GM19463 (cell line): ENCODE results near the gene CATSPERD.

ENCODE experiments used
- ATAC-seq: cut with Tn5 transposase; IDR thresholded peaks from one replicate; pipeline ENCODE4 v1.9.1; 2021; ENCODE audit warnings: mild to moderate bottlenecking, moderate library complexity; ENCODE audit not compliant: unreplicated experiment

The CATSPERD gene

GRCh38 chr19:5719961-5720790 lies at the start of gene CATSPERD, which contains the start of gene LONP1:
CATSPERD (plus strand) TSS chr19:5720637; CDS start chr19:5720738, 101 bp downstream.
LONP1 (minus strand) TSS chr19:5720146; CDS start chr19:5720132, 14 bp downstream.
- ATAC-seq = peak; percentile 82

DNA sequence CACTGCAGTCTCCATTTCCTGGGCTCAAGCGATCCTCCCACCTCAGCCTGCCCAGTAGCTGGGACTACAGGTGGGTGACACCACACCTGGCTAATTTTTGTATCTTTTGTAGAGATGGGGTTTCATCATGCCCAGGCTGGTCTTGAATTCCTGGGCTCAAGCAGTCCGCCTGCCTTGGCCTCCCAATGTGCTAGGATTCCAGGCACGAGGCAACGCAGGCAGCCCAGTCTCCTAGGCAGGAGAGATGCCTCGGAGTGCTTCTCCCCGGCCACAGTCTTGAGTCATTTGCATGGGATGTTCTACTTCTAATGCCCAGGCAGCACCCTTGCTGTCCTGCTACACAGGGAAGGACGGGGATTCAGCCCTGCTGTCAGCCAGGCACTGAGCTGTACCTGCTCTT lies 48.8 kb upstream of the CATSPERD start:
- no peak for ATAC-seq

DNA sequence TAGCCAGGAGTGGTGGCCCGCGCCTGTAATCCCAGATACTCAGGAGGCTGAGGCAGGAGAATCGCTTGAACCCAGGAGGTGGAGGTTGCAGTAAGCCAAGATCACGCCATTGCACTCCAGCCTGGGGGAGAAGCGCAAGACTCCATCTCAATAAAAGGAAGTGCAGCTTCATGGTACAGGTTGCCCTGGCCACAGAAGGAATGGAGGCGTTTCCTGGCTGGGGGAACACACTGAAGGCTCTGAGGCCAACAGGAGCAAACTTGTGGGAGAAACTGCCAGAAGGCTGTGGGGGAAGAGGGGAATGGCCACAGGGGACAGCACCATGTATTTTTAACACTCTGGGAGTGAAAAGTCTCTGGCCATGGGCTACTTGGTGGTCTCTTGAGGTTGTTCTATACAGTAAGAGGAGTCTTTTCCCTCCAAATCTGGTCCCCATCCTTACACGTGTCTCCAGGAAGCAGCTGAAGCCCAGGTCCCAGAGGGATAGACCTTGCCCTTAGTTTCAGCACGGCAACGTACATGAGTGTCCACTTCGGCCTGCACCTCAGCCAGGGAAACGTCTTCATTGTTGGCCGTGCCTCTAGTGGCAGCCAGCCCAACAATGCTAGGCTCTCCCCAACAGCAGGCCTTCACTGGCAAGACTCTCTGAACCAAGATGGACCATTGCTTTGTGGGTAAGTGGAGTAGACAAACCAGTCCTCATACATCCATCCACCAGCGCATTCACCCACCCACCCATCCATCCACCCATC lies 47.6 kb upstream of the CATSPERD start:
- ATAC-seq = no peak

DNA sequence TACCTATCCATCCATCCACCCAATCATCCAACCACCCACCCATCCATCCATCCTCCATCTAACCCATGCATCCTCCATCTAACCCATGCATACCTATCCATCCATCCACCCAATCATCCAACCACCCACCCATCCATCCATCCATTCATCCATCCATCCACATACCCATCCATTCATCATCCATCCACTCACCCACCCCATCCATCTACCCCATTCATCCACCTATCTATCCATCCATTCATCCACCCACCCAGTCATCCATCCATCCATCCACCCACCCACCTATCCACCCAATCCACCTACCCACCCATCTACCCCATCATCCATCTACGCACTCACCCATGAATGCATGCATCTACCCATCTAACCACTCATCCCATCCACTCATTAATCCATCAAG lies 46.7 kb upstream of the CATSPERD start:
- no peak for ATAC-seq

GRCh38 chr19:5674714-5675113 lies 45.7 kb upstream of the CATSPERD start:
- no peak for ATAC-seq

DNA sequence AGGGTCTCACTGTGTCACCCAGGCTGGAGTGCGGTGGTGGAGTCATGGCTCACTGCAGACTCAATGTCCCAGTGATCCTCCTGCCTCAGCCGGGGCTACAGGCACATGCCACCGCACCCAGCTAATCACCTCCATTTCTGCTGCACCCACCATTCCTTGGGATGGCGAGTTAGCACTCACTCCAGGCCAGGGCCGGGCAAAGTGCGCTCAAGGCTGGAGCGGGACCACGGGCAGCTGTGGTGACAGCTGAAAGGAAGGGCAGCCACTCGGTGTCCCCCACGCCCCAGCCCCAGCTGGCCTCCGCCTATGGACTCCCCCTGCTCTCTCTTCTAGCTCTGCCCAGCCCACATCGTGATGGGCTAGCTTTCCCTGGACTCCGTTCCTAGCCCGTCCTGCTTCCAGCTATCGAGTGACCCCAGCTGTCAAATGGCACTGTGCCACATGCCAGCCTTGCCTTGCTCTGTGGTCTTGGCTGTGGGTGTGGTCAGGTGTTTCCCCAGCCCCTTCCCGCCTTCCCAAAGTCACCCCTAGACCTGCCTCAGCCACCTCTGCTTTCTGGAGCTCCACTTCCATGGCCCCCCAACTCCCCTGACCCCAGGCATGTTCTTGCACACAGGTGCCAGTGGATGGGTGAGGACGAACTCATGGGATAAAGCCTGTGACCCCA lies 44.2 kb upstream of the CATSPERD start:
- no peak for ATAC-seq

DNA sequence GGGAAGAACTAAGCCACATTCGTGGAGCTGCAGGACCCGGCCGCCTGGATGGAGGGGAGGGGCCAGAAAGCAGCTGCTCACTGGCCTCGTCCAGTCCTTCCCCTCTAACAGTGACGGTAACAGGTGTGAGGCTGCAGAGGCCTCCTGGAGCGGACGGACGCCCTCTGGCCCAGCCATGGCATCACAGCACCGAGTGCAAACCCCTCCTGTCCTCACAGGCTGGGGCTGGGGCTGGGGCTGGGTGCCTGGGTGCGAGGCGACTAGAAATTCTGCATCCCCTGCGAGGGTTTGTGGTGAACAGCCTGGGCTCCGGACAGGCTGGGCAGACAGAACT lies 43.7 kb upstream of the CATSPERD start:
- ATAC-seq = no peak

DNA sequence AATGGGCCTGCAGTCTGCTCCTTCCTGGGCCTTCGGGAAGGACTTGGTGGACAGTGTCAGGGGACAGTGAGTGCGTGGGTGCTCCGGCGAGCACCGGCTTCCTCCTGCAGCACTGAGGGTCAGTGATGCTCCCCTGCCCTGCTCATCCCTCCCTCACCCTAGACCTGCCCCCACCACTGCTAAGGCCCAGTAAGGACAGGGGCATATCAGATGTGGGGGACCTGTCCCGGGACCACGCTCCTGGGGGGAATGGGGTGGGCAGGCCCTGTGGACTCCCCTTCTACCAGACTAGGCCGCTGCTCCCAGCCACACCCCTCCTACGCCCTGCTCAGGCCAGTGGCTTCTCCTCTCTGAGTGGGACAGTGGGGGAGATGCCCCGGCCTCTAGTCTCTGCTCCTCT lies 43.3 kb upstream of the CATSPERD start:
- ATAC-seq = no peak

DNA sequence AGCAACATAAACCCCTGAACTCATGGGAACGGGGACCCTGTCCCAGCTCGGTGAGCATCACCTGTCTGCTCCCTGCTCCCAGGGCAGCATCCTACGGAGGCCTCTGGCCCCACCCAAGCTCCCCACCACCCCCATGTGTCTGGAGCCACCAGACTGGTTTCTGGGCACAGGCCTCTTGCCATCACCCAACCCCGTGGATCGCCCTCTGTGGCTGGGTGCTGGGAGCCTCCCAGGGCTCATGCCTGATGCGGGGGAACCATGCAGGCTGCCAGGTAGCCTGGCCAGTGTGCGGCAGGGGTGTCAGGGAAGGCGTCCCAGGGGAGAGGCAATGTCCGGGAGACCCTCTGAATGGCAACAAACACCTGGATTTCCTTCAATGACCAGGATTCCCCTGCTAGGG lies 42.9 kb upstream of the CATSPERD start:
- ATAC-seq = no peak

- no peak for ATAC-seq
These were observed 42.2 kb upstream of the CATSPERD start for GRCh38 chr19:5678071-5678718.

- no peak for ATAC-seq
These were observed 41.0 kb upstream of the CATSPERD start for GRCh38 chr19:5679289-5680083.

DNA sequence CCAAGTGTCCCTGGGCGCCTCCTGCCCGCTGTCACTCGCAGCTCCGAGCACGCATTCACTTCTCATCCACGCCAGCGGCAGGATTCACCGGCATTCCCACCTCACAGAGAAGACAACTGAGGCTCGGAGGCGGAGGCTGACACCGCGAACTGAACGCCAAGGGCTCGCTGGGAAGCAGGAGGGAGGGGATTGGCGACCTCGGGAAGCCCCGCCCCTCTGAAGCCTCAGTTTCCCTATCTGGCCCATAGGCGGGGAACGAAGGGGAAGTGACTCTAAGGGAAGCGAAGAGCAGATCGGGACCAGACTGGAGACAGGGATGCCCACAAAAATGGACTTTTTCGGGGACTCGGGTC lies 40.4 kb upstream of the CATSPERD start:
- no peak for ATAC-seq

DNA sequence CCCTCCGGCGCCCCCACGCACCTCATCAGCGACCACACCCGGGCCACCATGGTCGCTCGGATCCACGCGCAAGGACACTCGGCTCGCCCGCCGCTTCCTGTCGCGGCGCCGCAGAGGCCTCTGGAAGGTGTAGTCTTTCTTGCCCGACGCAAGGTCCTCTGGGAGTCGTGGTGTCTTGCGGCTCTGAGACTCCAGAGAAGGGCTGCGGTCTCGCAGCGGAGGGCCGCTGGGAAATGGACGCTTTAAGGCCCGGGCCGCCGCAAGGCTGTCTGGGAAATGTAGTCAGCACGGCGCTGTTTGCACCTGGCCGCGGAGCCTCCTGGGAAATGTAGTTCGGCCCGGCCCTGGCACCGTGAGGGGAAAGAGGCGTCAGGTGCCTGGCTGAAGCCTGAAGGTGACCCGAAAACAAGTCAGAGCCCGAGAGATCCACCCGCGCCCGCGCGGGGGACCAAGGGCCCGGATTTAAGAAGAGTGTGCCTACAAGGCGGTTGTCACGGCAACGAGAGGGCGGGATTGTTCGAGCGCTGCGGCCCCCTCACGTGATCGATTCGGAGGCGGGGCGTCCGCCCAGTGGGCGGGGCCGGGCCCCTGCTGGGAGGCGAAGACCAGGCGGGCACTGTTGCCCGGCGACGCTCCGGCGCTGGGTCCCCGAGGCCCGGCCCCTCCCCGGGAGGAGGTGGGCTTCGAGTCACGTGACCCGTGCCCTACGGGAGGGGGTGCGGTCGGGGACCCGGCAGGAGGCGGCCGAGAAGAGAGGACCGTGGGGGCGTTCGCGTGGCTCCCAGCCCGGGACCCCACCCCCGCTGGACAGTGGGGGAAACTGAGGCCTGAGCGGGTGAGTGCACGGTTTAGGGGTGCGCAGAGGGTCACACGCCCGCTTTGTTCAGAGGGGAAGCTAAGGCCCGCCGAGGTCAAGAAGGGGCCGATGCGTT lies 39.7 kb upstream of the CATSPERD start, which contains the start of the genes HSD11B1L and MICOS13:
Gene HSD11B1L, plus strand, starts transcription at position 591 of the 932 bp plus-strand sequence. CDS start 3,806 bp downstream, outside the sequence.
Gene MICOS13, minus strand, starts transcription at position 80 of the 932 bp plus-strand sequence. Its CDS starts 30 bp downstream, at position 50.
- peak; percentile 94 for ATAC-seq

DNA sequence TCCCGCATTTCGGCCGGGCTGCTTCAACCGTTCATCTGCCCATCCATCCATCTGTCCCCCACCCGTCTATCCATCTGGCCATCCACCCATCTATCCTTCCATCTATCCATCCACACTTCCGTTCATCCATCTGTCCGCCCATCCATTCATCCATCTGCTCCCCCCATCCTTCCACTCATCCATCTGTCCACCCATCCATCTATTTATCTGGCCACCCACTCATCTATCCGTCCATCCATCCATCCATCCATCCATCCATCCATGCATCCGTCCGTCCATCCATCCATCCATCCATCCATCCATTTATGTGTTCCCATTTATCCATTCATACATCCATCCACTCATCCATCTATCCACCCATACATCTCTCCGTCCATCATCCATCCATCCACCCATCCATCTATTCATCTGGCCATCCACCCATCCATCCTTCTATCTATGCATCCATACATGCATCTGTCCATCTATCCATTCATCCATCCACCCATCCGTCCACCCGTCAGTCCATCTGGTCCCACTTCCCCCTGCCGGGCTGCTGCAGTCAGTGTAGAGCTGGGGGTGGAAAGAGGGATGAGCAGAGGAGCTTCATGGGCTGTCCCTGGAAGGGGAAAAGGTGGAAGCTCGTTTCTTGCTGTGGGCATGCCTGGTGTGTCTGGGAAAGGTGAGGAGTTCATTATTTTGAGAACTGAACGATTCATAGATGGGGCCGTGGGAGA lies 38.9 kb upstream of the CATSPERD start:
- no peak for ATAC-seq

GRCh38 chr19:5682107-5682482 lies 38.3 kb upstream of the CATSPERD start:
- no peak for ATAC-seq

GRCh38 chr19:5683177-5683886 lies 37.1 kb upstream of the CATSPERD start:
- no peak for ATAC-seq

DNA sequence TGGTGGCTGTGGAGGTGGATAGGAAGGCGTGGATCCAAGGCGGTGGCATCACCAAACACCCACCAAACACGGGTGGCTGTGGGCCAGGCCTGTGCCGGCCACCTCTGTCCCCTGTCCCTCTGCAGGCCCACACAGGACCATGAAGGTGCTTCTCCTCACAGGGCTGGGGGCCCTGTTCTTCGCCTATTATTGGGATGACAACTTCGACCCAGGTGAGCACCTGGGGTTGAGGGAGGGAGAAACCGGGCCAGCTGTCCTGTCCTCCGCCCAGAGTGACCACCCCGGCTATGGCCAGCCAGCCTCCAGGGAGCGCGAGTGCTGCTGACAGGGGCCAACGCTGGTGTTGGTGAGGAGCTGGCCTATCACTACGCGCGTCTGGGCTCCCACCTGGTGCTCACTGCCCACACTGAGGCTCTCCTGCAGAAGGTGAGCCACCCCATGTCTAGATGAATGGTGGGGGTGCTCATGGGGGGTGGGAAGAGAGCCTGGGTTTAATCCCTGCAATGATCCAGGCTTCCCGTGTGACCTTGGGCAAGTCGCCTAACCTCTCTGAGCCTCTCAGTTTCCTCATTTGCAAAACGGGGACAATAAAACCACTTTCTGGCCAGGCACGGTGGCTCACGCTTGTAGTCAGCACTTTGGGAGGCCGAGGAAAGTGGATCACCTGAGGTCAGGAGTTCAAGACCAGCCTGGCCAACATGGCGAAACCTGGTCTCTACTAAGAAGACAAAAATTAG lies 35.6 kb upstream of the CATSPERD start:
- no peak for ATAC-seq
